ENCODE measurements around the gene TLE1.

The TLE1 gene

GRCh38 chr9:81680006-81680405 lies 9.3 kb downstream of the TLE1 start:
- H3K36me3 ChIP-seq (ENCODE audit: control insufficient read depth, insufficient read depth, low read length): no peaks in the 10 kb centered on the region
- H3K27ac ChIP-seq (ENCODE audit: insufficient read depth, low read length, poor library complexity, severe bottlenecking): no peak overlapping the region
- no peaks in the 10 kb centered on the region for H3K9me3 ChIP-seq (ENCODE audit: control insufficient read depth, low read length)
- no peaks in the 10 kb centered on the region for H3K27me3 ChIP-seq (replicated peaks; ENCODE audit: control insufficient read depth, insufficient read depth, low read length, poor library complexity, severe bottlenecking)
- H3K4me1 ChIP-seq (ENCODE audit: control insufficient read depth, insufficient read depth, low read length, poor library complexity, severe bottlenecking): no peaks in the 10 kb centered on the region
- H3K4me3 ChIP-seq (ENCODE audit: insufficient read depth, low read depth, low read length, poor library complexity, severe bottlenecking): no peak overlapping the region
- no peak for DNase-seq

- Histone ChIP-seq H3K36me3 (ENCODE audit: control insufficient read depth, insufficient read depth, low read length) (no peaks in the 10 kb centered on the region), H3K27me3 (replicated peaks; ENCODE audit: control insufficient read depth, insufficient read depth, low read length, poor library complexity, severe bottlenecking) (no peaks in the 10 kb centered on the region), H3K9me3 (ENCODE audit: control insufficient read depth, low read length) (no peaks in the 10 kb centered on the region), H3K27ac (ENCODE audit: insufficient read depth, low read length, poor library complexity, severe bottlenecking) (no peak overlapping the region), H3K4me1 (ENCODE audit: control insufficient read depth, insufficient read depth, low read length, poor library complexity, severe bottlenecking) (no peaks in the 10 kb centered on the region), H3K4me3 (ENCODE audit: insufficient read depth, low read depth, low read length, poor library complexity, severe bottlenecking) (no peak overlapping the region)
- no peak for DNase-seq
These were observed 11.3 kb downstream of the TLE1 start for GRCh38 chr9:81678088-81678487.

- no peak for DNase-seq
- Histone ChIP-seq H3K27ac (ENCODE audit: insufficient read depth, low read length, poor library complexity, severe bottlenecking) (no peak overlapping the region), H3K27me3 (replicated peaks; ENCODE audit: control insufficient read depth, insufficient read depth, low read length, poor library complexity, severe bottlenecking) (no peaks in the 10 kb centered on the region), H3K9me3 (ENCODE audit: control insufficient read depth, low read length) (no peaks in the 10 kb centered on the region), H3K4me1 (ENCODE audit: control insufficient read depth, insufficient read depth, low read length, poor library complexity, severe bottlenecking) (no peaks in the 10 kb centered on the region), H3K36me3 (ENCODE audit: control insufficient read depth, insufficient read depth, low read length) (no peaks in the 10 kb centered on the region), H3K4me3 (ENCODE audit: insufficient read depth, low read depth, low read length, poor library complexity, severe bottlenecking) (no peak overlapping the region)
These were observed 13.0 kb downstream of the TLE1 start for GRCh38 chr9:81676395-81676794.

- H3K4me3 ChIP-seq (ENCODE audit: insufficient read depth, low read depth, low read length, poor library complexity, severe bottlenecking): no peak overlapping the region
- no peaks in the 10 kb centered on the region for H3K4me1 ChIP-seq (ENCODE audit: control insufficient read depth, insufficient read depth, low read length, poor library complexity, severe bottlenecking)
- no peaks in the 10 kb centered on the region for H3K27me3 ChIP-seq (replicated peaks; ENCODE audit: control insufficient read depth, insufficient read depth, low read length, poor library complexity, severe bottlenecking)
- no peaks in the 10 kb centered on the region for H3K36me3 ChIP-seq (ENCODE audit: control insufficient read depth, insufficient read depth, low read length)
- no peaks in the 10 kb centered on the region for H3K9me3 ChIP-seq (ENCODE audit: control insufficient read depth, low read length)
- DNase-seq: no peak
- H3K27ac ChIP-seq (ENCODE audit: insufficient read depth, low read length, poor library complexity, severe bottlenecking): no peak overlapping the region
These were observed 16.0 kb downstream of the TLE1 start for GRCh38 chr9:81673310-81673709.

- no peaks in the 10 kb centered on the region for H3K4me1 ChIP-seq (ENCODE audit: control insufficient read depth, insufficient read depth, low read length, poor library complexity, severe bottlenecking)
- no peak overlapping the region for H3K27ac ChIP-seq (ENCODE audit: insufficient read depth, low read length, poor library complexity, severe bottlenecking)
- no peak overlapping the region for H3K4me3 ChIP-seq (ENCODE audit: insufficient read depth, low read depth, low read length, poor library complexity, severe bottlenecking)
- no peaks in the 10 kb centered on the region for H3K27me3 ChIP-seq (replicated peaks; ENCODE audit: control insufficient read depth, insufficient read depth, low read length, poor library complexity, severe bottlenecking)
- no peak for DNase-seq
- no peaks in the 10 kb centered on the region for H3K36me3 ChIP-seq (ENCODE audit: control insufficient read depth, insufficient read depth, low read length)
- H3K9me3 ChIP-seq (ENCODE audit: control insufficient read depth, low read length): no peaks in the 10 kb centered on the region
These were observed 17.5 kb downstream of the TLE1 start for GRCh38 chr9:81671880-81672280.

- Histone ChIP-seq H3K4me1 (ENCODE audit: control insufficient read depth, insufficient read depth, low read length, poor library complexity, severe bottlenecking) (no peaks in the 10 kb centered on the region), H3K4me3 (ENCODE audit: insufficient read depth, low read depth, low read length, poor library complexity, severe bottlenecking) (no peak overlapping the region), H3K27me3 (replicated peaks; ENCODE audit: control insufficient read depth, insufficient read depth, low read length, poor library complexity, severe bottlenecking) (no peaks in the 10 kb centered on the region), H3K36me3 (ENCODE audit: control insufficient read depth, insufficient read depth, low read length) (no peaks in the 10 kb centered on the region), H3K9me3 (ENCODE audit: control insufficient read depth, low read length) (no peaks in the 10 kb centered on the region), H3K27ac (ENCODE audit: insufficient read depth, low read length, poor library complexity, severe bottlenecking) (no peak overlapping the region)
- no peak for DNase-seq
These were observed 19.5 kb downstream of the TLE1 start for GRCh38 chr9:81669866-81670265.

- no peaks in the 10 kb centered on the region for H3K36me3 ChIP-seq (ENCODE audit: control insufficient read depth, insufficient read depth, low read length)
- H3K27me3 ChIP-seq (replicated peaks; ENCODE audit: control insufficient read depth, insufficient read depth, low read length, poor library complexity, severe bottlenecking): no peaks in the 10 kb centered on the region
- DNase-seq: no peak
- no peak overlapping the region for H3K4me3 ChIP-seq (ENCODE audit: insufficient read depth, low read depth, low read length, poor library complexity, severe bottlenecking)
- H3K27ac ChIP-seq (ENCODE audit: insufficient read depth, low read length, poor library complexity, severe bottlenecking): no peak overlapping the region
- H3K9me3 ChIP-seq (ENCODE audit: control insufficient read depth, low read length): no peaks in the 10 kb centered on the region
- no peaks in the 10 kb centered on the region for H3K4me1 ChIP-seq (ENCODE audit: control insufficient read depth, insufficient read depth, low read length, poor library complexity, severe bottlenecking)
These were observed 20.2 kb downstream of the TLE1 start for GRCh38 chr9:81669041-81669651.

- H3K4me1 ChIP-seq (ENCODE audit: control insufficient read depth, insufficient read depth, low read length, poor library complexity, severe bottlenecking): no peaks in the 10 kb centered on the region
- H3K27ac ChIP-seq (ENCODE audit: insufficient read depth, low read length, poor library complexity, severe bottlenecking): no peak overlapping the region
- DNase-seq: no peak
- H3K27me3 ChIP-seq (replicated peaks; ENCODE audit: control insufficient read depth, insufficient read depth, low read length, poor library complexity, severe bottlenecking): no peaks in the 10 kb centered on the region
- no peak overlapping the region for H3K4me3 ChIP-seq (ENCODE audit: insufficient read depth, low read depth, low read length, poor library complexity, severe bottlenecking)
- H3K9me3 ChIP-seq (ENCODE audit: control insufficient read depth, low read length): no peaks in the 10 kb centered on the region
- H3K36me3 ChIP-seq (ENCODE audit: control insufficient read depth, insufficient read depth, low read length): no peaks in the 10 kb centered on the region
These were observed 23.2 kb downstream of the TLE1 start for GRCh38 chr9:81666123-81666522.

GRCh38 chr9:81665322-81665871 lies 23.9 kb downstream of the TLE1 start:
- H3K4me3 ChIP-seq (ENCODE audit: insufficient read depth, low read depth, low read length, poor library complexity, severe bottlenecking): no peak overlapping the region
- no peak overlapping the region for H3K27ac ChIP-seq (ENCODE audit: insufficient read depth, low read length, poor library complexity, severe bottlenecking)
- no peaks in the 10 kb centered on the region for H3K27me3 ChIP-seq (replicated peaks; ENCODE audit: control insufficient read depth, insufficient read depth, low read length, poor library complexity, severe bottlenecking)
- no peaks in the 10 kb centered on the region for H3K4me1 ChIP-seq (ENCODE audit: control insufficient read depth, insufficient read depth, low read length, poor library complexity, severe bottlenecking)
- no peak for DNase-seq
- no peaks in the 10 kb centered on the region for H3K9me3 ChIP-seq (ENCODE audit: control insufficient read depth, low read length)
- no peaks in the 10 kb centered on the region for H3K36me3 ChIP-seq (ENCODE audit: control insufficient read depth, insufficient read depth, low read length)

- DNase-seq: no peak
- Histone ChIP-seq H3K4me1 (ENCODE audit: control insufficient read depth, insufficient read depth, low read length, poor library complexity, severe bottlenecking) (no peaks in the 10 kb centered on the region), H3K36me3 (ENCODE audit: control insufficient read depth, insufficient read depth, low read length) (no peaks in the 10 kb centered on the region), H3K27me3 (replicated peaks; ENCODE audit: control insufficient read depth, insufficient read depth, low read length, poor library complexity, severe bottlenecking) (no peaks in the 10 kb centered on the region), H3K9me3 (ENCODE audit: control insufficient read depth, low read length) (no peaks in the 10 kb centered on the region), H3K27ac (ENCODE audit: insufficient read depth, low read length, poor library complexity, severe bottlenecking) (no peak overlapping the region), H3K4me3 (ENCODE audit: insufficient read depth, low read depth, low read length, poor library complexity, severe bottlenecking) (no peak overlapping the region)
These were observed 24.6 kb downstream of the TLE1 start for GRCh38 chr9:81664638-81665222.

Measured in effector memory CD4-positive, alpha-beta T cell (primary cell).